Measurements from ENCODE around the gene SBF1. TPM values are rescaled to one million over a fixed set of nuclear protein-coding genes. Genes with fewer than 3 reads are reported as not detected.
A peak's percentile ranks its signal among the peaks of the same experiment; 100 is the strongest.

Gene SBF1
- total RNA-seq, 1 experiment from 2014 or later: 100 TPM

DNA sequence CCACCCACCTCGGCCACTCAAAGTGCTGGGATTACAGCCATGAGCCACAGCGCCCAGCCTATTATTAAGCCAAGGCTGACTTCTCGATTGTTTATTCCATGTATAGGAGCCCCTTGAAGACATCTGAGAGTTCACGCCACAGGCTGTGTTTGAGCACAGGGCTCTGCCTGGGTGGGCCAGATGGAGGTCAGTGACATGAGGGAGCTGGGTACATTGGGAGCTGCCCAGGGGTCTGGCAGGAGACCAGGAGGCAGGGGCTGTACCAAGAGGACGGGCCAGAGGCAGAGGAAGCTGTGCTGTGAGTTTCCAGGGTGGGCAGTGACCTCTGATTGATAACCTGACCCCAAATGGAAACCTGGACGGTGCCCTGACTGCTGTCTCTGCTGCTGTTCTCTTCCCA, 27.3 kb upstream of the SBF1 start:
- Histone ChIP-seq H3K4me3 (no peak overlapping the region), H3K36me3 (peaks cover 27% of the 10 kb centered on the region), H3K27ac (no peak overlapping the region), H3K27me3 (no peaks in the 10 kb centered on the region), H3K4me1 (peaks cover 10% of the 10 kb centered on the region; the same call in 1 of the 2 replicates), H3K9me3 (replicated peaks) (no peaks in the 10 kb centered on the region)
- DNase-seq: no peak

DNA sequence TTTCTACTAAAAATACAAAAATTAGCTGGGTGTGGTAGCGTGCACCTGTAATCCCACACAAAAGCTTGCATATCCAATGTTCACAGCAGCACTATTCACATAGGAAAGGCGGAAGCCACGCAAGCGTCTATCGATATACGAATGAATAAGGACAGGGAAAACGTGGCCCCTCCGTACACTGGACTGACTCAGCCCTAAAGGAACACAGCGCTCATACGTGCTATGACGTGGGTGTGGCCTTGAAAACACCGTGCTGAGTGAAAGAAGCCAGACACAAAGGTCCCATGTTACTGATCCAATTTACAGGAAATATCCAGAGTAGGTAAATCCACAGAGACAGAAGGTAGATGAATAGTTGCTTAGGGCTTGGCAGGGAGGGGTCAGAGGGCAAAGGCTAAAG, 25.6 kb upstream of the SBF1 start:
- no peak overlapping the region for H3K4me3 ChIP-seq
- peaks cover 23% of the 10 kb centered on the region for H3K36me3 ChIP-seq

DNA sequence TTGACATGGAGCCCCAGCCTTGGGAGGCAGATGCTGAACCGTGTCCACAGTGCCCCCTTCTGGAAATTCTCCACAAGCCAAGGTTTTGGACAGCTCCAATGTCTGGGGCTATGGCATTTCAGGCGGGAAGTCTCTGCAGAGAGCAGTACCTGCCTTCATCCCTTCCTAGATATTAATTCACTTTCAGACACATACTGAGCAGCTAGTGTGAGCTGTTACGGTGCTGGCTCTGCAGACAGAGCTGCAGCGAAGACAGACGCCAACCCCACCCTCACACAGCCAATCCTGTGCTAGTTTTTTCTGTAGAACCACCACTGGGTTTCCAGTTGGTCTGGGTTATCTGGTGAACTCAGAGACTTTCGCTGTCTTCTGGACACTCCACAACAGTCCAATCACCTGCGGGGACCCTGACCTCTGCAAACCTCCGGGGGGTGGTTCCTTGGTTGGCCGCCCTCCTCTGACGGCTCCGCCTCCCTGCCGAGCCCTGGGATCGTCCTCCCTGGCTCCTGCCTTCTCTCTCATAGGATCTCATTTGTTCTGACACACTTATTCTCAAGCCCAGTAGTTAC, 23.6 kb upstream of the SBF1 start:
- DNase-seq: peak; percentile 84 to 94
- no peak overlapping the region for H3K27ac ChIP-seq
- H3K4me1 ChIP-seq: peaks cover 10% of the 10 kb centered on the region

More for the DNA sequence above, 25.6 kb upstream of the SBF1 start:
- Histone ChIP-seq H3K4me1 (peaks cover 10% of the 10 kb centered on the region), H3K9me3 (replicated peaks) (no peaks in the 10 kb centered on the region), H3K27ac (no peak overlapping the region), H3K27me3 (no peaks in the 10 kb centered on the region)
- no peak for DNase-seq

DNA sequence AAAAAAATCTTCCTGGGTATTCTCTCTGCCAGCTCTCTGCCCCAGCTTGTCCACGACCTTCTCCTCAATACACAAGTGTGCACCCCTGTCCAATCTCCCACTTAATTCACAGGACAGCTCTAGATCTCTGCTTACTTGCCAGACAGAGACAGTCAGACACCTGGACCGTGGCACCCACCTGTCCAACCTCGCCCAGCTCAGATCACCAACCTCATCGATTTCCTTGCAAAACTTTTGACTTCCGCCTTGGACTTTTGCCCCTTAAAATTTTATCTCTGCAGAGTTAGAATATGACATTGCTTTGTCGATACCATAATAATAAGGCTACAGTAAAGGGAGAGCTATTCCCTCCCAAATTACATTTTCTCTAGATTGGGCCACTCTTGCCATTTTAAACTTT, 22.3 kb upstream of the SBF1 start:
- Histone ChIP-seq H3K27ac (no peak overlapping the region), H3K4me3 (no peak overlapping the region), H3K36me3 (peaks cover 2% of the 10 kb centered on the region; the same call in 1 of the 2 replicates), H3K4me1 (peaks cover 10% of the 10 kb centered on the region), H3K27me3 (no peaks in the 10 kb centered on the region), H3K9me3 (replicated peaks) (no peaks in the 10 kb centered on the region)
- DNase-seq: no peak

More for the DNA sequence above, 23.6 kb upstream of the SBF1 start:
- Histone ChIP-seq H3K36me3 (peaks cover 13% of the 10 kb centered on the region; the same call in 1 of the 2 replicates), H3K9me3 (replicated peaks) (no peaks in the 10 kb centered on the region), H3K4me3 (no peak overlapping the region), H3K27me3 (no peaks in the 10 kb centered on the region)

DNA sequence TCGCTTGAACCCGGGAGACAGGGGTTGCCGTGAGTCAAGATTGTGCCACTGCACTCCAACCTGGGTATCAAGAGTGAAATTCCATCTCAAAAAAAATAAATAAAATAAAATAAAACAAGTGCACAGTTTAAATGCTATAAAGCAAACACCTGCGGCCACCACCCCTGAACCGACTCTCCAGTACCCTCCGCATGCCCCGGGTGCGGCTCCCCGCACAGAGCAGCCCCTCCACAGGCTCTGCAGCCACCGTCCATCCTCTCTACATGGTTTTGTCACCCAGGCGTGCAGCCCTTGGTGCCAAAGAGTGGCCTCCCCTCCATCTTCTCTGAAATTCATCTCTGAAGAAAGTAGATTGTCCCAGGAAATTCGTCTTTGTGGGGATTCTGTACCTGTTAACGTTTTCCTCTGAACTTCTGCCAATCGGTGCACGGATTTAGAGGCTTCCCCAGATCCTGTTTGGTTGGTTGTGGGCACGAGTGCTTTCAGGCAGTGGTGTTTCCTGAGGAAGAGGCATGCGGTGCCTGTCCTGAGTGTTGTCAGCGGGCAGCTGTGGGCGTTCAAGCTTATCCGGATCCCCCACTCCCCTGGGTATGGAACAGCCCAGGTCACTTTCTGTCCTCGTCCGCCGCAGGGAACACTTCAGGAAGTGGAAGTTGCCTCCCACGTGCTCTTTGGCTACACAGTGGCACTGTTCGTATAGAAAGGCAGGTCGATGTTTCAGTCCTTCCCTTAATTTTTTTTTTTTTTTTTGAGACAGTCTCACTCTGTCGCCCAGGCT, 15.9 kb upstream of the SBF1 start:
- no peaks in the 10 kb centered on the region for H3K4me1 ChIP-seq

DNA sequence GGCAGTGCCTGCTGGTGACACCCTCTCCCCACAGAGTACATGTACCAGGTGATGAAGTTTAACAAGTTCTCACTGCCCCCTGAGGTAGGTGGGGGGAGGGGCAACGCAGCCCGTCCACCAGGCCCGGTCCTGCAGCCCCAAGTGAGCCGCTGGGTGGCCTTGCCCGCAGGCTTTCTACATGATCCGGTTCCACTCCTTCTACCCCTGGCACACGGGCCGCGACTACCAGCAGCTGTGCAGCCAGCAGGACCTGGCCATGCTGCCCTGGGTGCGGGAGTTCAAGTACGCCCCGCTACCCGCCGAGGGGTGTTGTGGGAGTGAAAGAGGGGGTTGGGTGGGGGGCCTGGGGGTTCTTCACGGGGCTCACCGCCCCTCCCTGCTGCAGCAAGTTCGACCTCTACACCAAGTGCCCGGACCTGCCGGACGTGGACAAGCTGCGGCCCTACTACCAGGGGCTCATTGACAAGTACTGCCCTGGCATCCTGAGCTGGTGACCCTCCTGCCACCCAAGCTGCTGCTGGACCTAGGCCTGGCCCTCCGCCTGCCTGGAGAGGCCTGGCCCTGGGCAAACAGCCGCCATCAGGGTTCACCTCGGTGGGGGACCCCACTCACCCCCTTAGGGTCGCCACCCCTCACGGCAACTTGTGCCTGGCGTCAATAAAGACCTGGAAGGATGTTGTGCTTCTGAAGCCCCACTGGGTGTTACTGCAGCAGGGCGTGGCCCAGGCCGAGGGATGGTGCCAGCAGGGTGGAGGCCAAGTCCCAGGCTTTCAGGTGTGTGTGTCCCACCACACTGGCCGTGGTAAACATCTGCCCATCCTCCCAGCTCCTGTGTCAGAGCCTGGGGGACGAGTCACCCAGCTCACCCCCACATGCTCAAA, 14.8 kb upstream of the SBF1 start:
- Histone ChIP-seq H3K9me3 (replicated peaks) (no peaks in the 10 kb centered on the region), H3K36me3 (no peaks in the 10 kb centered on the region), H3K4me3 (no peak overlapping the region), H3K27me3 (peaks cover 20% of the 10 kb centered on the region; the same call in 1 of the 2 replicates), H3K4me1 (no peaks in the 10 kb centered on the region), H3K27ac (no peak overlapping the region)
- no peak for DNase-seq

More for the DNA sequence above, 15.9 kb upstream of the SBF1 start:
- Histone ChIP-seq H3K4me3 (no peak overlapping the region), H3K9me3 (replicated peaks) (no peaks in the 10 kb centered on the region), H3K36me3 (no peaks in the 10 kb centered on the region), H3K27ac (no peak overlapping the region), H3K27me3 (peaks cover 17% of the 10 kb centered on the region; the same call in 1 of the 2 replicates)
- DNase-seq: no peak

DNA sequence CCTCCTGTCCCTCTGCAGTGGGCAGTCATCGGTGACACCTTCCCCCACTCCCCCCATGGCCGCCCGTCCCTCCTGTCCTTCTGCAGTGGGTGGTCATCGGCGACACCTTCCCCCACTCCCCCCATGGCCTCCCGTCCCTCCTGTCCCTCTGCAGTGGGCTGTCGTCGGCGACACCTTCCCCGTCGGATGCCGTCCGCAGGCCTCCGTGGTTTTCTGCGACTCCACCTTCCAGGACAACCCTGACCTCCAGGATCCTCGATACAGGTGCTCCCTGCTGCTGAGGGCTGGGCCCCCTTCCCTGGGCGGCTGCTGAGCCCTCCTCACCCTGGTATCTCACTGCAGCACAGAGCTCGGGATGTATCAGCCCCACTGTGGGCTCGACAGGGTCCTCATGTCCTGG, 14.1 kb upstream of the SBF1 start:
- H3K27me3 ChIP-seq: peaks cover 20% of the 10 kb centered on the region; the same call in 1 of the 2 replicates
- H3K36me3 ChIP-seq: no peaks in the 10 kb centered on the region
- H3K4me3 ChIP-seq: no peak overlapping the region
- no peak overlapping the region for H3K27ac ChIP-seq
- H3K4me1 ChIP-seq: no peaks in the 10 kb centered on the region
- no peaks in the 10 kb centered on the region for H3K9me3 ChIP-seq (replicated peaks)
- no peak for DNase-seq

DNA sequence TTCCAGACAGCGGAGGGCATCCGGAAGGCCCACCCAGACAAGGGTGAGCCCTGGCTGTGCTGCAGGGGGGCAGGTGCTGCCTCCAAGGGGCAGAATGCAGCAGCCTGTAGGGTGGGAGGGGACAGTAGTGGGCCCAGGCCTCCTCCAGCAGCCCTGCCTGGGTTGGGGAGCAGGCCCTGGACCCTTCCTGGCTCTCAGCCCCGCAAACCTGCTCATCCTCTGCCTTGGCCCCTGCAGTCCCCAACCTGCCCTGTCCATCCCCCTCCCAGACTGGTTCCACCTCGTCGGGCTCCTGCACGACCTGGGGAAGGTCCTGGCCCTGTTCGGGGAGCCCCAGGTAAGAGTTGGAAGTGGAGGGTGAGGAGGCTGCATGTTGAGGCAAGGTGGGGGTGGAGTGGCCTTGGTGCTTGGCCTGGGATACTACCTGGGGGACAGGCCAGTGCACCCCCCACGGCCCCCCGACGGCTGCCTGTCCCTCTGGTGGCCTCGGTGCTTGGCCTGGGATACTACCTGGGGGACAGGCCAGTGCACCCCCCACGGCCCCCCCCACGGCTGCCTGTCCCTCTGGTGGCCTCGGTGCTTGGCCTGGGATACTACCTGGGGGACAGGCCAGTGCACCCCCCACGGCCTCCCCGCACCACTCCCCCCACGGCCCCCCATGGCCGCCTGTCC, 13.3 kb upstream of the SBF1 start:
- no peak for DNase-seq
- H3K4me1 ChIP-seq: no peaks in the 10 kb centered on the region
- peaks cover 23% of the 10 kb centered on the region; the same call in 1 of the 2 replicates for H3K27me3 ChIP-seq
- H3K27ac ChIP-seq: no peak overlapping the region
- H3K36me3 ChIP-seq: no peaks in the 10 kb centered on the region
- no peaks in the 10 kb centered on the region for H3K9me3 ChIP-seq (replicated peaks)
- H3K4me3 ChIP-seq: no peak overlapping the region

DNA sequence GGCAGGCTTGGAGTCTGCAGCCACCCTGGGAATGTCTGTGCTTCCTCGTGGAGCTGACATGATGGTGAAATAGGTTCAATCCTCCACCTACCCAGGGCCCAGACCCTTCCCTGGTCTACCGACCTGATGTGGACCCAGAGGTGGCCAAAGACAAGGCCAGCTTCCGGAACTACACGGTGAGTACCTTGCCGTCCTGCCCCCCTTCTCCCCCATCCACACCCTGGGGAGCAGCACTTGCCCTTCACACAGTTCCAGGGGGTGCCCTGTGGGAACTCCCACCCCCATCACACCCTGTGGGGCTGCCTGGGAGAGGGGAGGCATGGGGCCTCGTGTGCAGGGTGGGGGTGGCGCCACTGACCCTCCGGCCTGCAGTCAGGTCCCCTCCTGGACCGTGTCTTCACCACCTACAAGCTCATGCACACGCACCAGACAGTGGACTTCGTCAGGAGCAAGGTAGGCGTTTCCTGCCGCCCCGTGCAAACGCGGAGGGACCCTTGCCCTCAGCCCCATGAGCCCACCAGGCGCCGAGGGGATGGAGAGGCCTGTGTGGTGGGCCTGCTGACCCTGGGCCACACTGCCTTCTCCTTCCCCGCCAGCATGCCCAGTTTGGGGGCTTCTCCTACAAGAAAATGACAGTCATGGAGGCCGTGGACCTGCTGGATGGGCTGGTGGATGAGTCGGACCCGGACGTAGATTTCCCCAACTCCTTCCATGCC, 12.6 kb upstream of the SBF1 start:
- Histone ChIP-seq H3K27me3 (peaks cover 23% of the 10 kb centered on the region; the same call in 1 of the 2 replicates), H3K36me3 (no peaks in the 10 kb centered on the region), H3K4me3 (no peak overlapping the region), H3K27ac (no peak overlapping the region), H3K9me3 (replicated peaks) (no peaks in the 10 kb centered on the region), H3K4me1 (no peaks in the 10 kb centered on the region)
- no peak for DNase-seq

DNA sequence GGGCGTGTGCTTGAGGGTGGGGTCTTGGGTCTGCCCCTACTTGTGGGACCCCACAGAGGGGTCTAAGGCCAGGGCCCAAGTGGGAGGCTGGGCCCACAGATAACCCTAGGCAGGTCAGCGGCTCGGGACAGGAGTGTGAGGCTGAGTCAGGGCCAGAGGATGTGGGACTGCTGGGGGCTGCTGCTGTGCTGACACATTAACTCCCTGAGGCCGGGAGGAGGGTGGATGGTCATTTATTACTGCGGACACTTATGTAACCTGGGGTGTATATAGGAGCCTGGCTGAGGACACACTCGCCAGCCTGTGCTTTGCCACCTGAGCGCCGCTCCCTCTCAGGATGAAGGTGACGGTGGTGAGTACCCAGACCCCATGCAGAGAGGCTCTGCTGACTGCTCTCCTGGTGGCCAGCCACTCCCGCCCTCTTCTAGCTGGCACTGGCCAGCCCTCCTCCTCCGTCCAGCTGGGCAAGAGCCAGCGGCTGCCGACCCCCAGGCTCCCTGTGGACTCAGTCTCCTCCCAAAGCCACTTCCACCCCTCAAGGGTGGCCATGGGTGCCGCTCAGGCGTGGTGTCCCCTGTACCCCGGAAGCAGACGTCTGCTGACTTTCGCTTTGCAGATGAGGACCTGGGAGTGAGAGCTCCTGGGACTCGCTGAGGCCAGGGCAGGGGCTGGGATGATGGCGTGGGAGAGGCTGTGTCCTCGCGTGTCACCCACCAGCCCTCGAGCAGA, 11.9 kb upstream of the SBF1 start, which contains the start of gene MIOX:
Gene MIOX, plus strand, starts transcription at position 299 of the 729 bp plus-strand sequence. Its CDS starts 39 bp downstream, at position 338.
- H3K4me3 ChIP-seq: no peak within 1 kb of the TSS
- DNase-seq: no peak
- no peaks in the 10 kb centered on the region for H3K9me3 ChIP-seq (replicated peaks)
- no peaks in the 10 kb centered on the region for H3K36me3 ChIP-seq
- H3K27ac ChIP-seq: no peak within 1 kb of the TSS
- H3K4me1 ChIP-seq: no peaks in the 10 kb centered on the region
- H3K27me3 ChIP-seq: peaks cover 23% of the 10 kb centered on the region; the same call in 1 of the 2 replicates

DNA sequence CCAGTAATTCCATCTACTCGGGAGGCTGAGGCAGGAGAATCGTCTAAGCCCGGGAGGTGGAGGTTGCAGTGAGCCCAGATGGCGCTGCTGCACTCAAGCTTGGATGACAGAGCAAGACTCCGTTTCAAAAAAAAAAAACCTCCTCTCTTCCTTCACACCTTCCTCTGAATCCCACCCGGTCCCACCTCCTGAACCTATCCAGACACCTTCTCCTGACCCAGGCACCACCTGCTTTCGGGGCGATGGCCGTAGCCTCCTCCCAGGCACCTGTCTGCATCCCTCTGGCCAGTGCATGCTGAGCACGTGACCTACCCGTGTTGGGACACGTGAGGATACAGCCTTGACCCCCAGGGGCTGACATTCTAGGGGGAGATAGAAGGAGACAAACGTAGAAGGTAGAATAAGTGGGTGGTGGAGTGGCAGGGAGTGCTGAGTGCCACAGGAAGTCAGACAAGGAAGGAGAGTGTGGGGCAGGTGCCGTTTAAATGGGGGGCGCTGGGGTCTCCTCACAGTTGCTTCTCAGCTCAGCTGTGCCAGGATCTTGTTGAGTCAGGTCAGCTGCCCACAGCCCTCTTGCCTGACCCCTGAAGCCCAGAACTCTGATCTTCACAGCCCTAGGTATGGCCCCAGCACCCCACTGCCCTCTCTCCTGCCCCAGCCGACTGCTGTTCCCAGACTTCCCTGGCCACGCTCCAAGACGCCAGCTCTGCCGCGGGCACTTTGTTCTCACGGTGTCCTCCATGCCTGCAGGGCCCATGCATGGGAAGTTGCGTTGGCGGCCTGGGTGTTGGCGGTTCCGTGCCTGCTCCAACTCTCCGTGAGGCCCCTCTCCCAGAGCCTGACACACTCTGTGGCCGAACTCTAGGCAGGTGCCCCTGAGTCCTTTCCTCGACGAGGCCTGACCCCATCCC, 10.6 kb upstream of the SBF1 start:
- Histone ChIP-seq H3K36me3 (no peaks in the 10 kb centered on the region), H3K4me3 (no peak overlapping the region), H3K9me3 (replicated peaks) (no peaks in the 10 kb centered on the region), H3K27ac (no peak overlapping the region), H3K4me1 (no peaks in the 10 kb centered on the region), H3K27me3 (peaks cover 23% of the 10 kb centered on the region; the same call in 1 of the 2 replicates)
- DNase-seq: peak; percentile 59 to 66

DNA sequence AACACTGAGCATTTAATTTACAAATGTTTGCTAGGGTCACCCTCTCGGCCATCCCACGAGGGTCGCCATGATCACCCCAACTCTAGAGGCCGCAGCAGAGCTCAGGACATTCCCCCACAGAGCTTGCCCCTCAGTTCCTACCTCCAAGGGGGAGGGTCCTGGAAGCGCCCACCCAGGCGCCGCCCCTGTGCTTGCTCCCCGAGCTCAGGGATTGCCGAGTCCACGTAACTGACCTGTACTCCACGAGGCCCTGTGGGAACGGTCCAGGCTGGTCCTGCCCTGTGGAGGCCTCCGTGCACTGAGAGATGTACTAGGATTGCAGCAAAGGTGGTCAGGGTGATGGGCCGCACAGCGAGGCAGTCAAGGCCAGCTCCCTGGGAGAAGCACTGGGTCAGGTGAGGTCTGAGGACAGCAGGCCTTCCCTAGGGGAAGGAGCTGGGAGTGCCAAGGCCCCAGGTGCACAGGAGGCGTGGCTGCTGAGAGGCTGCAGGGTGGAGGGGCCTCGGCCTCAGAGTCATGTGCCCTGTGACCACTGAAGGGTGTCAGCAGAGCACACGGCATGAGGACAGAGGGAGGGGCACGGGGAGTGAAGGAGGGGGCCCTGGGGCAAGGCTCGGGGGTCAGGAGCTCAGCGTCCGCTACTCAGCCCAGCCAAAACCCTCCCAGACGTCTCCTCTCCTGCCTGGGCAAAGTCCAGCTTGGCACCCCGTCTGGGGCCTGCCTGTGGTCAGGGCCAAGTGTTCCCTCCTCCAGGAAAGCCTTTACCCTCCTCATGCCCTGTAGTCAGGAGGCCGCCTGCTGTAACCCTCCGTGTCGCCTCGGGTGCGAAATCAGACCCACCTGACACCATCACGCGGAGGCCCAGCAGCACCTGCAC, 9.4 kb upstream of the SBF1 start:
- peaks cover 23% of the 10 kb centered on the region; the same call in 1 of the 2 replicates for H3K27me3 ChIP-seq
- no peak for DNase-seq
- no peak overlapping the region for H3K27ac ChIP-seq
- no peaks in the 10 kb centered on the region for H3K36me3 ChIP-seq
- no peaks in the 10 kb centered on the region for H3K4me1 ChIP-seq
- H3K4me3 ChIP-seq: no peak overlapping the region
- no peaks in the 10 kb centered on the region for H3K9me3 ChIP-seq (replicated peaks)
